Lower lobe of right lung (tissue), 2 donors: ENCODE measurements around the gene ETHE1. TPM values are rescaled to one million over a fixed set of nuclear protein-coding genes. Genes with fewer than 3 reads are reported as not detected.

Experiments
- ATAC-seq, 2 donors: fragments of 200-7000 bp; cut with Tn5 transposase; one replicate each; pipeline ENCODE4 v1.9.1; 2020 to 2022; ENCODE audit warnings: mild to moderate bottlenecking in 2 of 2, moderate library complexity in 2 of 2
- DNase-seq: peaks from one replicate; pipeline ENCODE4 v3.0.0-alpha.2; 2020
- H3K27ac ChIP-seq: fragments of 200-600 bp; one replicate; pipeline ENCODE4 v1.8.0; 2022
- H3K27me3 ChIP-seq: fragments of 200-600 bp; one replicate; pipeline ENCODE4 v1.8.0; 2022; ENCODE audit warnings: low read depth
- H3K36me3 ChIP-seq: fragments of 200-600 bp; one replicate; pipeline ENCODE4 v1.8.0; 2022; ENCODE audit warnings: mild to moderate bottlenecking
- H3K4me1 ChIP-seq: fragments of 200-600 bp; one replicate; pipeline ENCODE4 v1.8.0; 2022
- H3K4me3 ChIP-seq: fragments of 200-600 bp; one replicate; pipeline ENCODE4 v1.8.0; 2022; ENCODE audit warnings: mild to moderate bottlenecking
- H3K9me3 ChIP-seq: fragments of 200-600 bp; one replicate; pipeline ENCODE4 v1.8.0; 2022
- CTCF ChIP-seq: fragments of 200-600 bp; IDR thresholded peaks from one replicate; pipeline ENCODE4 v1.8.0; 2022; ENCODE audit warnings: antibody characterized with exemption, mild to moderate bottlenecking
- intact Hi-C: fragments of 100-400 bp; cut with DNase I; formaldehyde crosslinking; loops from one replicate; pipeline ENCODE4 v1.11.0; 2022
- total RNA-seq: library from RNA; stranded (reverse); fragmentation: NEBNext Ultra II Directional; extraction: Animal tissue kit (Norgen Biotek cat#: 25700); gene quantifications from one replicate; pipeline ENCODE4 v1.2.1, GENCODE V29; 2021
- donor health status: DM: no; HTN: yes; CAD: no; lungs with severe emphysema.

The ETHE1 gene
- total RNA-seq, 1 donor from 2014 or later: 47.4 TPM

GRCh38 chr19:43462785-43463380 is 64.1 kb downstream of the ETHE1 start:
- ATAC-seq (no peak), DNase-seq (no peak)
- peak overlapping the region; percentile 74 for H3K4me3 ChIP-seq
- peak overlapping the region; percentile 83 for H3K27ac ChIP-seq
- intact Hi-C loops: no loop called here
- no peaks in the 10 kb centered on the region for H3K27me3 ChIP-seq
- H3K4me1 ChIP-seq: peaks cover 14% of the 10 kb centered on the region
- no peaks in the 10 kb centered on the region for H3K9me3 ChIP-seq
- H3K36me3 ChIP-seq: no peaks in the 10 kb centered on the region
- no peak for TF ChIP-seq CTCF

GRCh38 chr19:43462383-43462782 is 64.6 kb downstream of the ETHE1 start:
- no peak for ATAC-seq
- TF ChIP-seq CTCF: no peak
- no peak for DNase-seq
- no peaks in the 10 kb centered on the region for H3K27me3 ChIP-seq
- H3K4me3 ChIP-seq: no peak overlapping the region
- peaks cover 14% of the 10 kb centered on the region for H3K4me1 ChIP-seq
- intact Hi-C loops: no loop called here
- no peaks in the 10 kb centered on the region for H3K36me3 ChIP-seq
- no peak overlapping the region for H3K27ac ChIP-seq
- H3K9me3 ChIP-seq: no peaks in the 10 kb centered on the region

GRCh38 chr19:43461303-43461702 is 65.7 kb downstream of the ETHE1 start:
- intact Hi-C loops: no loop called here
- H3K9me3 ChIP-seq: no peaks in the 10 kb centered on the region
- H3K4me1 ChIP-seq: peaks cover 14% of the 10 kb centered on the region
- no peaks in the 10 kb centered on the region for H3K27me3 ChIP-seq
- TF ChIP-seq CTCF: no peak
- no peak overlapping the region for H3K27ac ChIP-seq
- H3K36me3 ChIP-seq: no peaks in the 10 kb centered on the region
- DNase-seq (no peak), ATAC-seq (no peak)
- H3K4me3 ChIP-seq: no peak overlapping the region

GRCh38 chr19:43460362-43461016 is 66.5 kb downstream of the ETHE1 start:
- TF ChIP-seq CTCF: no peak
- H3K4me3 ChIP-seq: no peak overlapping the region
- peaks cover 14% of the 10 kb centered on the region for H3K4me1 ChIP-seq
- DNase-seq (no peak), ATAC-seq (no peak)
- intact Hi-C loops: no loop called here
- H3K9me3 ChIP-seq: no peaks in the 10 kb centered on the region
- no peaks in the 10 kb centered on the region for H3K36me3 ChIP-seq
- H3K27ac ChIP-seq: no peak overlapping the region
- H3K27me3 ChIP-seq: no peaks in the 10 kb centered on the region

- ATAC-seq: no peak
- no peak for TF ChIP-seq CTCF
- H3K4me3 ChIP-seq: no peak overlapping the region
- no peaks in the 10 kb centered on the region for H3K27me3 ChIP-seq
- no peak for DNase-seq
- intact Hi-C loops: no loop called here
- peaks cover 2% of the 10 kb centered on the region for H3K4me1 ChIP-seq
- H3K27ac ChIP-seq: no peak overlapping the region
- no peaks in the 10 kb centered on the region for H3K36me3 ChIP-seq
- H3K9me3 ChIP-seq: no peaks in the 10 kb centered on the region
Measured at GRCh38 chr19:43457809-43458208, 69.2 kb downstream of the ETHE1 start.

Other genes with a start within 250 kb of the ETHE1 start
- 5.7 TPM for gene CD177, start 173.5 kb downstream of the ETHE1 start, total RNA-seq
- not detected for gene TEX101, start 112.3 kb downstream of the ETHE1 start, total RNA-seq
- gene LYPD3, start 61.6 kb downstream of the ETHE1 start, total RNA-seq: 0.74 TPM
- gene PHLDB3, start 22.5 kb downstream of the ETHE1 start, total RNA-seq: 7.8 TPM
- gene ZNF575, start 6.0 kb upstream of the ETHE1 start, total RNA-seq: 2.8 TPM
- 26.9 TPM for gene XRCC1, start 48.3 kb upstream of the ETHE1 start, total RNA-seq
- gene PINLYP, start 48.6 kb upstream of the ETHE1 start, total RNA-seq: 5.8 TPM
- 21.1 TPM for gene IRGQ, start 68.9 kb upstream of the ETHE1 start, total RNA-seq
- gene ZNF576, start 69.4 kb upstream of the ETHE1 start, total RNA-seq: 14.2 TPM
- gene SRRM5, start 84.9 kb upstream of the ETHE1 start, total RNA-seq: 0.24 TPM
- 29.6 TPM for gene ZNF428, start 92.4 kb upstream of the ETHE1 start, total RNA-seq
- gene CADM4, start 112.6 kb upstream of the ETHE1 start, total RNA-seq: 8.1 TPM
- 96.2 TPM for gene PLAUR, start 143.0 kb upstream of the ETHE1 start, total RNA-seq
- gene IRGC, start 188.9 kb upstream of the ETHE1 start, total RNA-seq: not detected
- 47.3 TPM for gene SMG9, start 227.8 kb upstream of the ETHE1 start, total RNA-seq